Large intestine (tissue), 3 donors: ENCODE results near the gene CYSTM1. TPM values are rescaled to one million over a fixed set of nuclear protein-coding genes. Genes with fewer than 3 reads are reported as not detected.
A peak's percentile ranks its signal among the peaks of the same experiment; 100 is the strongest.

Source experiments
- DNase-seq, 2 donors: peaks; one replicate each; pipeline versions ENCODE4 v3.0.0 to v3.0.0-alpha.2; 2013
- H3K27ac ChIP-seq: one replicate; pipeline ENCODE4 v1.5.1; 2013; ENCODE audit warnings: low read length
- H3K27me3 ChIP-seq: 2 replicates; pipeline ENCODE4 v1.6.1; 2013; ENCODE audit warnings: low read length; ENCODE audit not compliant: control insufficient read depth, insufficient read depth
- H3K36me3 ChIP-seq: 2 replicates; pipeline ENCODE4 v1.6.1; 2013; ENCODE audit warnings: low read length; ENCODE audit not compliant: control insufficient read depth, insufficient read depth
- H3K4me1 ChIP-seq: one replicate; pipeline ENCODE4 v1.6.1; 2013; ENCODE audit warnings: low read length; ENCODE audit not compliant: control insufficient read depth, insufficient read depth
- H3K4me3 ChIP-seq: one replicate; pipeline ENCODE4 v1.5.1; 2013; ENCODE audit warnings: low read length
- H3K9me3 ChIP-seq: one replicate; pipeline ENCODE4 v1.6.1; 2013; ENCODE audit warnings: mild to moderate bottlenecking, low read depth, low read length, moderate library complexity; ENCODE audit not compliant: control insufficient read depth
- WGBS: methylation state at CpG from one replicate; pipeline ENCODE4 v1.1.5; 2013; ENCODE audit warnings: low lambda C conversion rate; ENCODE audit not compliant: insufficient coverage; 5-methylcytosine and 5-hydroxymethylcytosine counted together
- polyA plus RNA-seq: library from polyadenylated mRNA; unstranded; fragments of 120-200 nt; gene quantifications from one replicate; pipeline ENCODE4 v1.2.1, GENCODE V29; 2013

Gene CYSTM1
- polyA plus RNA-seq, 1 donor = 94.5 TPM

DNA sequence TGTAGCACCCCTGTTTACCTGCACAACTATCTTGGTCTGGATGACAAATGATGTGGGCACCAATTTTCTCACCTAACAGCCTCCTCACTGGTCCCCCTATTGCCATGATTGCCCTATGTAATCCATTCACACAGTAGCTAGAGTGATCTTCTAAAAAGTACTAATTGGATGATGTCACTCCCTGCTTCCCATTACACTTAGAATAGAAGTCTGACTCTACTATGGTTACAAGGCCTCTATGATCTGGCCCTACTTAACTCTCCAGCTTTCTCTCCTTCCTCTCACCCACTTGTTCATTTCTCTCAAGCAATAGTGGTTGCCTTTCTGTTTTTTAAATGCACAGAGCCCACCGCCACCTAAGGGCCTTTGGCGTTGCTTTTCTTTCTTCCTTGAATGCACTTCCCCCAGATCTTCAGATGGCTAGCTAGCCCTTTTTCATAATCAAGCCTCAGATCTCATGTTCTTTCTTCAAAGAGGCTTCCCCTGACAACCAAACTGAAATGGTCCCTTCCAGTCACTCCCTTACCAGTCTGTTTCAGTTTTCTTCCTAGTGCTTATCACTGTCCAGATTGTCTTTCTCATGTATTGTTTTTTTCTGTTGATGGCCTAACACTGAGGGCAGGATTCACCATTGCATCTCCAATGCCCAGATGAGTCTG lies 40.6 kb upstream of the CYSTM1 start:
- H3K9me3 ChIP-seq = no peaks in the 10 kb centered on the region
- no peak overlapping the region for H3K27ac ChIP-seq
- no peaks in the 10 kb centered on the region for H3K36me3 ChIP-seq
- no peak for DNase-seq
- no peaks in the 10 kb centered on the region for H3K27me3 ChIP-seq
- H3K4me3 ChIP-seq = no peak overlapping the region
- H3K4me1 ChIP-seq = no peaks in the 10 kb centered on the region
- 100% methylated on average over 2 of the region's 2 CpGs for WGBS

GRCh38 chr5:140135127-140135526 lies 39.9 kb upstream of the CYSTM1 start:
- no peaks in the 10 kb centered on the region for H3K27me3 ChIP-seq
- no peak overlapping the region for H3K27ac ChIP-seq
- no peaks in the 10 kb centered on the region for H3K9me3 ChIP-seq
- H3K4me3 ChIP-seq = no peak overlapping the region
- H3K4me1 ChIP-seq = no peaks in the 10 kb centered on the region
- no peak for DNase-seq
- no peaks in the 10 kb centered on the region for H3K36me3 ChIP-seq

GRCh38 chr5:140136624-140137023 lies 38.4 kb upstream of the CYSTM1 start:
- Histone ChIP-seq H3K4me1 (peaks cover 5% of the 10 kb centered on the region), H3K36me3 (no peaks in the 10 kb centered on the region), H3K4me3 (no peak overlapping the region), H3K9me3 (no peaks in the 10 kb centered on the region), H3K27ac (no peak overlapping the region), H3K27me3 (no peaks in the 10 kb centered on the region)
- no CpG with 5 or more reads among the region's 1 CpG for WGBS
- no peak for DNase-seq

GRCh38 chr5:140140435-140140834 lies 34.6 kb upstream of the CYSTM1 start:
- no peak overlapping the region for H3K4me3 ChIP-seq
- DNase-seq = no peak
- no peaks in the 10 kb centered on the region for H3K9me3 ChIP-seq
- peaks cover 25% of the 10 kb centered on the region for H3K4me1 ChIP-seq
- peaks cover 6% of the 10 kb centered on the region for H3K27me3 ChIP-seq
- no peaks in the 10 kb centered on the region for H3K36me3 ChIP-seq
- no CpG with 5 or more reads among the region's 3 CpGs for WGBS
- H3K27ac ChIP-seq = no peak overlapping the region

GRCh38 chr5:140141241-140141640 lies 33.7 kb upstream of the CYSTM1 start:
- Histone ChIP-seq H3K27me3 (peaks cover 13% of the 10 kb centered on the region), H3K27ac (no peak overlapping the region), H3K9me3 (peaks cover 2% of the 10 kb centered on the region), H3K36me3 (no peaks in the 10 kb centered on the region), H3K4me3 (no peak overlapping the region), H3K4me1 (peaks cover 27% of the 10 kb centered on the region)
- peak in 1 of 2 donors; percentile 24 for DNase-seq

- Histone ChIP-seq H3K4me3 (no peak overlapping the region), H3K27me3 (peaks cover 23% of the 10 kb centered on the region), H3K27ac (peak overlapping the region; percentile 47), H3K4me1 (peaks cover 27% of the 10 kb centered on the region), H3K9me3 (peaks cover 2% of the 10 kb centered on the region), H3K36me3 (no peaks in the 10 kb centered on the region)
- DNase-seq = no peak
- no CpG with 5 or more reads among the region's 5 CpGs for WGBS
Observed at GRCh38 chr5:140142246-140142645, 32.7 kb upstream of the CYSTM1 start.

DNA sequence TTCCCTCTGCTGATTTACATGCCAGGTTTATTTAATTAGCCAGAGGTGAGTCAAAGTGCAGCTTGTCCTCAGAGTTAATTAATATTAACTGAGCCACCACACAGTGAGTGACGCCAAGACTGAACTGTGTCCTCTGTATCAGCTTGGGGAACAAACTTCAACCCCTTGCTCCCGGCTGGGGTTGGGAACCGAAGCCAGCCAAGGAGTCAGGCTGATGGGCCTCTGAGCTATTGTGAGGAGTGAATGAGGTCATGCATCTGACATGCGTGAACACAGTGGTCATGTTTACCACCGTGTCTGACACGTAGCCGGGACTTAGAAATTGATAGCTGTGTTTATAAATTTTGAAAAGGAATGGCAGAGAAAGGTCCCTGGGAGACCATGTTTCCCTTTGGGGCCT lies 32.1 kb upstream of the CYSTM1 start:
- DNase-seq = peak; percentile 92 to 96
- no peaks in the 10 kb centered on the region for H3K36me3 ChIP-seq
- H3K27ac ChIP-seq = peak overlapping the region; percentile 82
- peaks cover 2% of the 10 kb centered on the region for H3K9me3 ChIP-seq
- no CpG with 5 or more reads among the region's 7 CpGs for WGBS
- H3K4me3 ChIP-seq = no peak overlapping the region
- H3K27me3 ChIP-seq = peaks cover 29% of the 10 kb centered on the region
- peaks cover 27% of the 10 kb centered on the region for H3K4me1 ChIP-seq

DNA sequence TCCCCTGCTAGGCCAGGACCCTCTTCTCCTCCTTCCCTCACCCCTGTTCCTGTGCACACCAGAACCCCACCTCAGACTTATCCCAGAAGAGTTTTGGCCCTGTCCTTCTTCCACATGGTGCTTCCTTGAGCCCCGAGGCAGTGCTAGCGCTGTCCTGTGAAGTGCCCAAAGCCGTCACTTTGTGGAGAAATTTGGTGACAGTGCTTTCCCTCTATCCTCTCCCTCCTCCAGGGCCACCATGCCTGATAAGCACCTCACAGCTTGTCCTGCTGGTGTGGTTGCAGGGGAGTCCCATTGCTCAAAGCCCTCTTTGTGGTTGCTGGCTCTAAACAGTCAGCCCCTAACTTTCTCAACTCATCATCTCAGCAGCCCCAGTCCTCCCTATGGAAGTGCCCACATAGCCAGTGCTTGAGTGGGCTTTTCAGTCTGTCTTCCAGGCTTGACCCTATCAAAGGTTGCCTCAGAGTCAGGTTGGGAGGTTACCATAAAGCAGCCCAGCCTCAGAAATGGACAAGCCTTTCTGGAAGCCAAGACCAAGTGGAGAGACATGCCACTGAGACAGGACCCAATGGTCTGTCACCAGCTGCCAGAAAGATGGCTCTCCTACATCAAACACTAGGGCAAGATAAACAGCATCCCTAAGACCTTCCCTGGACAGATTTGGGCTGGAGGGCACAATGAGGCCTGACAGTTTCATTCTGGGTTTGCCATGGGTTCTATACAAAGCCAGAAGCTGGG lies 31.3 kb upstream of the CYSTM1 start:
- no peaks in the 10 kb centered on the region for H3K36me3 ChIP-seq
- DNase-seq = no peak
- no CpG with 5 or more reads among the region's 3 CpGs for WGBS
- peaks cover 37% of the 10 kb centered on the region for H3K27me3 ChIP-seq
- H3K27ac ChIP-seq = peak overlapping the region; percentile 82
- peaks cover 2% of the 10 kb centered on the region for H3K9me3 ChIP-seq
- H3K4me3 ChIP-seq = no peak overlapping the region
- H3K4me1 ChIP-seq = peaks cover 27% of the 10 kb centered on the region

GRCh38 chr5:140145256-140145655 lies 29.7 kb upstream of the CYSTM1 start:
- no peak overlapping the region for H3K27ac ChIP-seq
- WGBS = no CpG with 5 or more reads among the region's 3 CpGs
- no peak overlapping the region for H3K4me3 ChIP-seq
- no peak for DNase-seq
- H3K36me3 ChIP-seq = no peaks in the 10 kb centered on the region
- H3K27me3 ChIP-seq = peaks cover 37% of the 10 kb centered on the region
- peaks cover 2% of the 10 kb centered on the region for H3K9me3 ChIP-seq
- peaks cover 27% of the 10 kb centered on the region for H3K4me1 ChIP-seq

- DNase-seq = peak; percentile 68 to 87
- peaks cover 2% of the 10 kb centered on the region for H3K9me3 ChIP-seq
- no peak overlapping the region for H3K27ac ChIP-seq
- peaks cover 37% of the 10 kb centered on the region for H3K27me3 ChIP-seq
- peak overlapping the region; percentile 32 for H3K4me3 ChIP-seq
- no CpG with 5 or more reads among the region's 64 CpGs for WGBS
- H3K4me1 ChIP-seq = peaks cover 27% of the 10 kb centered on the region
- no peaks in the 10 kb centered on the region for H3K36me3 ChIP-seq
Observed at GRCh38 chr5:140145818-140146522, 29.0 kb upstream of the CYSTM1 start.
